Activated T-cell treated with anti-CD3 and anti-CD28 coated beads for 48 hours (primary cell): ENCODE measurements around the gene RPTOR.

Experiments used
- DNase-seq: peaks from one replicate; pipeline ENCODE4 v3.0.0-alpha.2; 2020; ENCODE audit warnings: low read depth

Gene RPTOR

GRCh38 chr17:80817321-80817845 lies 272.7 kb downstream of the RPTOR start:
- no peak for DNase-seq

GRCh38 chr17:80817861-80818260 lies 273.2 kb downstream of the RPTOR start:
- DNase-seq, result no peak

DNA sequence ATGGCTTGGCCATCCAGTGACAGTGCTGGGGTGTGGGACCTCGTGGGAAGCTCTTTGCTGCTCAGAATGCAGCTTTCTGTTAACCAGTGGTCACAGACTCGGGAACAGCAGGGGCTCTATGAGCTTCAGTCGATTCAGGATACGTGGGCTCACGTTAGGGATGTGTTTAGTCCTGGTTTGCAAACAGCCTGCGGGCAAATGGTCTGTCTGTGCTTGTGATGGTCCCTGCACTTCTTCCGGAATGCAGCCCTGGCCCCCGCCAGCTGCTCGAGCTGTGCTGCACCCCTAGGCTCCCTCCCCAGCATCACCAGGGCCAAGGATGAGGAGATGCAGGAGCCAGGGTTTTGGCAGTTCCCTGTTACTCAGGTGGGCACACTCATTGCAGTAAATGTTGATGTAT lies 274.2 kb downstream of the RPTOR start:
- no peak for DNase-seq

- no peak for DNase-seq
Observed at GRCh38 chr17:80819422-80820164, 275.0 kb downstream of the RPTOR start.

DNA sequence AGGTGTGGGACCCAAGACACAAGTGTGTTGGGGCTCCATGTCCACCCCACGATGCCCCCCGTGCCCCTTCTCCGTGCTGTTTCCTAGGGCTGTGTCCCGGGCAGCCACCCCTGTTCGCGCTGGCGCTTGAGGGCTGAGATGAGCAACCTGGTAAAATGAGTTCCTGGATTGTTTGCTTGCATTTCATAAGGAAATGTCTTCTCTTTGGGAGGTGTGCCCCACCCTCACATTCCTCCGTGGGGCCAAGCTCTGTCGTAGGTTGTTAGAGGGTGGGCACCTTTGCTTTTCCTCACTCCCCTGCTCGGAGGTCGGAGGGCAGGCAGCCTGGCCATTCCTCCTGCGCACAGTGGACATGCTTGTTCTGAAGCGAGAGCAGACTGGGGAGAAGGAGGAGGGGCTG lies 275.7 kb downstream of the RPTOR start:
- DNase-seq, result no peak

GRCh38 chr17:80821546-80821945 lies 276.9 kb downstream of the RPTOR start:
- DNase-seq, result no peak

- DNase-seq, result no peak
Observed at GRCh38 chr17:80822021-80822699, 277.5 kb downstream of the RPTOR start.

DNA sequence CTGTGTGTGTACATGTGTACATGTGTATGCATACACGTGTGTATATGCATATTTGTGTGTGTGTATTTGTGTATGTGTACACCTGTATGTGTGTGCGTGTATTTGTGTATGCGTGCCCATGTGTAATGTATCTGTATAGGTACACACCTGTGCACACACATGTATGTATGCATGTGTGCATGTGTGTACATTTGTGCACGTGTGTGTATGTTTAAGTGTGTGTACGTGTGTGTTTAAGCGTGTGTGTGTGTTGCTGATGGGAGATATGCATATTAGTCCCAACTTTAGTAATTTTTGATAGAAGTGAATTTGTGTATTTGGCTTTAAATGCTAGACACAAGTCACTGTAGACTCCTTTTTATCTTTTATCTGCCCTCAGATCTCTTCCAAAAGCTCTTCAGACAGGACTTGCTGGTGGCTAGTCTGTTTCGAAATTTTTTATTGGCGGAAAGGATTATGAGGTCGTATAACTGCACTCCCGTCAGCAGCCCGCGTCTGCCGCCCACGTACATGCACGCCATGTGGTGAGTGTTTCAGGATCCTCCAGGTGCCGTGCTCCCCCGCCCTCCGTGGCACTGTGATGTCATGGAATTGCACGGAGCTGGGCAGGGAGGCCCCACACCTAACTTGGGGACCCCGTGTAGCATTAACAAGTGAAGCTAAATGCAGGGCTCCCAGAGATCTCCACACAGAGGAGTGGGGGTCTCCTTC lies 278.2 kb downstream of the RPTOR start:
- DNase-seq, result no peak

DNA sequence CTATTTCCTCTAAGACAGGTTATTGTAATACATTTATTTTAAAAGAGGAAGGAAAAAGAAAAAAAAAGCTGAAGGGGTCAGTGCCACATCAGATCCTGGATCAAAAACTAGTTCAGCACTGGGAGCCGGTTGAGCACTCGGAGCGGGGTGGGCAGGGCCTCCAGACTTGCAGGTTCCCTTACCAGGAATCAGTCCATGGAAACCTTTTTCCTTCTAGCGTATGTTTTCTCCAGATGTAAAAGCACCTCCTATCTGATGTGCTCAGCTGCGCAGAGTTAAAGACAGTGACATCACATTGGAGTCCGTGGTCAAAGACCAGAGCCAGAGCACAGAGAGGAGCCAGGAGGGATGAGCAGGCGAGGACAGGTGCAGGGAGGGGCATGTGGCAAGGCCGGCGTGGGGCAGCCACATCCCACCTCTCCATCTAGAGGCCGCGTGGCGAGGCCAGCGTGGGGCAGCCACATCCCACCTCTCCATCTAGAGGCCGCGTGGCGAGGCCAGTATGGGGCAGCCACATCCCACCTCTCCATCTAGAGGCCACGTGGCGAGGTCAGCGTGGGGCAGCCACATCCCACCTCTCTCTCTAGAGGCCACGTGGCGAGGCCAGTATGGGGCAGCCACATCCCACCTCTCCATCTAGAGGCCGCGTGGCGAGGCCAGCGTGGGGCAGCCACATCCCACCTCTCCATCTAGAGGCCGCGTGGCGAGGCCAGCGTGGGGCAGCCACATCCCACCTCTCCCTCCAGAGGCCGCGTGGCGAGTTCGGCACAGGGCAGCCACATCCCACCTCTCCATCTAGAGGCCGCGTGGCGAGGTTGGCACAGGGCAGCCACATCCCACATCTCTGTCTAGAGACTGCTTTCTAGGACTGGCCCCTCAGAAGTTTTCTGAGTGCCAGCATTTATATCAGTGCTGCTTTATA lies 280.2 kb downstream of the RPTOR start:
- DNase-seq, result no peak

- no peak for DNase-seq
Observed at GRCh38 chr17:80825471-80826345, 281.1 kb downstream of the RPTOR start.

GRCh38 chr17:80826346-80826954 lies 281.8 kb downstream of the RPTOR start:
- no peak for DNase-seq

- DNase-seq, result no peak
Observed at GRCh38 chr17:80826955-80827645, 282.5 kb downstream of the RPTOR start.

DNA sequence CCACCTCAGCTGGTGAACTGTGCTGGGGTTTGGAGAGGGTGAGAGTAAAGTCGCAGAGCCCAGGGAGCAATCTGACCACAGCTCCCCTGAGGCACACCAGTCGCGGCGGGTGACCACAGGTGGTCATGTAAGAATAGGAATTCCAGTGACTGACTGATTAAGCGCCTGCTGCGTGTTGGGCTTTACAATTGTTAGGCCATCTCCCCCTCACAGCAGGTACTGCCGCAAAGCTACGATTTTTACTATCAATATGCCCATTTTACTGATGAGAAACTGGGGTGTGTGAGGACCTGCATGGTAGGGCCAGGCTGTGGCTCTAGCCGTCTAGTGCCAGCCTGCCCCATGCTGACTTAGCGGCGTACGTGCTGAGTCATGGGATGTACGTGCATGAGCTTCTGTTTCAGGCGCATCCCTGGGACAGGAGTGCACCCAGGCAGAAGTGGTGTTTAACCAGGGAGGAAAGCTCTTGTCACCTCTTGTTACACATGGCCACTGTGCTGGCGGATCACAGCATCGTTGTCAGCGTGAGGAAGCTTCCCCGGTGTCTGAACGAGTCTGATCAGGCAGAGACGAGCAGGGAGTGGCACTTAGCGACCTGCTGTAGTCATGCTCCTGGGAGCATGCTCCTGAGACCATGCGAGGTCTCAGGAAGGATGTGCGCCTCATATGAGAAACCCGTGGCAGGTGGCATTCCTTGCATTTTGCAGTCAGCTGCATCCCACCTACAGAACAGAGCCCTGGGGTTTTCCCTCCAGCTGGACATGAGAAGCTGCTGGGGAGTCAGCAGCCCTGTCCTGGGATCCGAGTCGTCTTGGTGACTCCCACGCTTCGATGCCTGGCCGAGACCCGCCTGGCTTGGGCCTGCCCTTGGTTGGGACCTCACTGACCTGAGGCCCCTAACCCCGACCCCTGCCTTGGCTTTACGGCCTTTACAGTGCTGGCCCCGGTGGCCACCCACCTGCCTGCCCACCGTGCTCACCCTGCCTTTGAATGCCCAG lies 283.3 kb downstream of the RPTOR start:
- DNase-seq, result no peak

GRCh38 chr17:80829166-80829813 lies 284.7 kb downstream of the RPTOR start:
- DNase-seq, result no peak

- DNase-seq, result no peak
Observed at GRCh38 chr17:80830020-80830780, 285.6 kb downstream of the RPTOR start.

DNA sequence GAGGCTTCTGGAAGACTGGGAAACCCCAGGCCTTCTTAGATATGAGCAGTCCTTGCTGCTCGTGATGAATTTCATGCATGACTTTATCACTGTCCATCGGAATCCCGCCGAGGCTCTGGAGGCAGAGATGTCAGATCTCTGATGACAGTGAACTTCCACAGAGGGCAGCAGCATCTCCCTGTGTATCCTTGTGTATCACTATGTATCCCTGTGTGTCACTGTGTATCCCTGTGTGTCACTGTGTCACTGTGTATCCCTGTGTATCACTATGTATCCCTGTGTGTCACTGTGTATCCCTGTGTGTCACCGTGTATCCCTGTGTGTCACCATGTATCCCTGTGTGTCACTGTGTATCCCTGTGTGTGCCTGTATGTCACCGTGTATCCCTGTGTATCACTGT lies 286.9 kb downstream of the RPTOR start:
- no peak for DNase-seq

DNA sequence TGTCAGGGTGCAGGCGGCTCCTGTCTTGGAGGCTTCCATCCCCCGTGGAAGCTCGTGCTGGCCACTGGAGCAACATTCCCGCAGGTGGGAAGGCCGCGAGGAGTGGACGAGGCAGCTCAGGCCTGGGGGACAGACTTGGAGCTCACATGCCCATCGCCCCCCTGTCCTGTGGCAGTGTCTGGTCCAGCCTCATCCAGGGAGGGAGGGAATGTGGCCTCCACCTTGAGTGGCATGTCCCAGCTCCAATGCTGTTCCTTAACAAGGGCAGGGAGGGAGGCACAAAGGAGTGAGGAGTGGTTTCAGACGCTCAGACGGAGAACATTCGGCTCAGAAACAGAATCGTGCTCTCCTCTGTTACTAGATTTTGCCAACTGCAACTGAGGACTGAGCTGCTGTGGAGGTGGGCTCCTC lies 287.6 kb downstream of the RPTOR start:
- no peak for DNase-seq
